Stimulated activated CD4-positive, alpha-beta T cell treated with anti-CD3 and anti-CD28 coated beads, Interleukin-4, amount 100 ng/mL, for 24 hours (primary cell): ENCODE results near the gene PHACTR4.
"Not testable (repeated sequence)": the region's sequence is repeated elsewhere in the genome, so short reads cannot be mapped to it uniquely, and the experiment has no call there.

Experiments used
- DNase-seq: peaks from one replicate; pipeline ENCODE4 v3.0.0-alpha.2; 2020

PHACTR4 gene

GRCh38 chr1:28506907-28507246 is 137.3 kb downstream of the PHACTR4 start:
- DNase-seq, result peak; percentile 23

- peak; percentile 54 for DNase-seq
Measured at GRCh38 chr1:28507247-28507645, 137.7 kb downstream of the PHACTR4 start.

- DNase-seq, result peak; percentile 41
Measured at GRCh38 chr1:28507646-28508434, 138.3 kb downstream of the PHACTR4 start.

- peak; percentile 40 for DNase-seq
Measured at GRCh38 chr1:28508435-28508754, 138.9 kb downstream of the PHACTR4 start.

- DNase-seq, result peak; percentile 62
Measured at GRCh38 chr1:28509705-28510272, 140.2 kb downstream of the PHACTR4 start.

GRCh38 chr1:28510273-28510969 is 140.9 kb downstream of the PHACTR4 start:
- peak; percentile 62 for DNase-seq

GRCh38 chr1:28510970-28511440 is 141.5 kb downstream of the PHACTR4 start:
- peak; percentile 60 for DNase-seq

GRCh38 chr1:28512058-28512611 is 142.6 kb downstream of the PHACTR4 start:
- DNase-seq, result peak; percentile 35

- peak; percentile 17 for DNase-seq
Measured at GRCh38 chr1:28514445-28514933, 144.9 kb downstream of the PHACTR4 start.

GRCh38 chr1:28516518-28516956 is 147.0 kb downstream of the PHACTR4 start:
- no peak for DNase-seq

GRCh38 chr1:28517649-28517999 is 148.1 kb downstream of the PHACTR4 start:
- DNase-seq, result peak; percentile 24

- DNase-seq, result peak; percentile 92
Measured at GRCh38 chr1:28518000-28518744, 148.6 kb downstream of the PHACTR4 start.

GRCh38 chr1:28518745-28519341 is 149.3 kb downstream of the PHACTR4 start:
- peak; percentile 54 for DNase-seq

GRCh38 chr1:28519946-28520725 is 150.6 kb downstream of the PHACTR4 start:
- no peak for DNase-seq

- DNase-seq, result not testable (repeated sequence)
Measured at GRCh38 chr1:28520796-28521195, 151.3 kb downstream of the PHACTR4 start.

- no peak for DNase-seq
Measured at GRCh38 chr1:28521502-28522164, 152.1 kb downstream of the PHACTR4 start.

GRCh38 chr1:28522537-28522936 is 153.0 kb downstream of the PHACTR4 start:
- not testable (repeated sequence) for DNase-seq

GRCh38 chr1:28525002-28525642 is 155.6 kb downstream of the PHACTR4 start:
- not testable (repeated sequence) for DNase-seq

GRCh38 chr1:28526886-28527285 is 157.3 kb downstream of the PHACTR4 start:
- no peak for DNase-seq

GRCh38 chr1:28530456-28530855 is 160.9 kb downstream of the PHACTR4 start:
- no peak for DNase-seq
